HepG2 (cell line): ENCODE results near the gene PEX10. TPM values are rescaled to one million over a fixed set of nuclear protein-coding genes. Genes with fewer than 3 reads are reported as not detected.

Source experiments
- GRHL1 ChIP-seq: sonication (generic); formaldehyde crosslinking; conservative IDR thresholded peaks from 2 replicates; pipeline ENCODE4 v1.8.0; 2022; ENCODE audit warnings: missing genetic modification reagents
- KLF6 ChIP-seq: IDR thresholded peaks from 2 replicates; pipeline ENCODE4 v1.8.0; 2016; ENCODE audit warnings: missing biosample characterization, missing genetic modification reagents
- KMT2A ChIP-seq: sonication (generic); formaldehyde crosslinking; IDR thresholded peaks from 2 replicates; pipeline ENCODE4 v1.4.0; 2020; ENCODE audit warnings: missing genetic modification reagents
- NFKB2 ChIP-seq: sonication (generic); formaldehyde crosslinking; IDR thresholded peaks from 2 replicates; pipeline ENCODE4 v1.4.0; 2020; ENCODE audit warnings: missing genetic modification reagents, borderline replicate concordance
- NFRKB ChIP-seq: fragments of 450-650 bp; IDR thresholded peaks from 2 replicates; pipeline ENCODE4 v1.6.1; 2017
- POGK ChIP-seq: sonication (generic); formaldehyde crosslinking; conservative IDR thresholded peaks from 2 replicates; pipeline ENCODE4 v1.8.0; 2022; ENCODE audit warnings: mild to moderate bottlenecking, moderate library complexity, missing genetic modification reagents
- RAD21 ChIP-seq: fragments of 450-650 bp; formaldehyde crosslinking; IDR thresholded peaks from 2 replicates; pipeline ENCODE4 v1.5.0; 2020; ENCODE audit warnings: mild to moderate bottlenecking
- TAF1 ChIP-seq: sonication (generic); formaldehyde crosslinking; IDR thresholded peaks from 2 replicates; pipeline ENCODE4 v1.4.0; 2020; ENCODE audit warnings: missing genetic modification reagents
- TRIM24 ChIP-seq: sonication (generic); formaldehyde crosslinking; IDR thresholded peaks from 2 replicates; pipeline ENCODE4 v1.8.0; 2022; ENCODE audit warnings: mild to moderate bottlenecking, missing genetic modification reagents
- ZNF10 ChIP-seq: sonication (generic); formaldehyde crosslinking; IDR thresholded peaks from 2 replicates; pipeline ENCODE4 v1.4.0; 2020; ENCODE audit warnings: mild to moderate bottlenecking, low read depth, missing genetic modification reagents, borderline replicate concordance
- ZNF530 ChIP-seq: sonication (generic); formaldehyde crosslinking; IDR thresholded peaks from 2 replicates; pipeline ENCODE4 v1.5.0; 2020; ENCODE audit warnings: low read depth, mild to moderate bottlenecking, missing genetic modification reagents
- ZNF670 ChIP-seq: sonication (generic); formaldehyde crosslinking; IDR thresholded peaks from 2 replicates; pipeline ENCODE4 v1.8.0; 2022; ENCODE audit warnings: mild to moderate bottlenecking, missing genetic modification reagents, borderline replicate concordance
- ZNF704 ChIP-seq: sonication (generic); formaldehyde crosslinking; IDR thresholded peaks from 2 replicates; pipeline ENCODE4 v1.8.1; 2023; ENCODE audit warnings: mild to moderate bottlenecking, inconsistent platforms, moderate library complexity, missing genetic modification reagents, borderline replicate concordance
- ZNF713 ChIP-seq: sonication (generic); formaldehyde crosslinking; IDR thresholded peaks from 2 replicates; pipeline ENCODE4 v1.4.0; 2020; ENCODE audit warnings: mild to moderate bottlenecking, missing genetic modification reagents
- ZSCAN25 ChIP-seq: sonication (generic); formaldehyde crosslinking; IDR thresholded peaks from 2 replicates; pipeline ENCODE4 v1.8.0; 2022; ENCODE audit warnings: mild to moderate bottlenecking, missing genetic modification reagents
- polyA plus RNA-seq, 8 experiments: library from polyadenylated mRNA; depleted of rRNA in 3 of 8; stranded (reverse) in 7 of 8; unstranded in 1 of 8; fragments of >200 nt; fragmentation: Illumina TruSeq in 4 of 8; extraction: Trizol in 4 of 8; gene quantifications; 2 replicates each; pipeline versions ENCODE4 v1.2.1 to v1.2.3, GENCODE V29; 2011 to 2016; ENCODE audit warnings: low read depth in 4 of 8, missing spikeins in 1 of 8, mixed read lengths in 1 of 8; ENCODE audit not compliant: insufficient read depth in 1 of 8
- total RNA-seq, 5 experiments: library from RNA; depleted of rRNA; stranded (reverse); fragments of >200 nt; fragmentation: Illumina TruSeq; extraction: Trizol; gene quantifications; 2 replicates each; pipeline ENCODE4 v1.2.3, GENCODE V29; 2016; ENCODE audit warnings: low read depth in 1 of 5

The PEX10 gene
- total and polyA plus RNA-seq, 2 of the 13 experiments (the other 11 are each of a cell fraction or from before 2014, with no cell fraction given), result 16.1 to 39.6 TPM

- TF ChIP-seq NFKB2 (CRISPR knock-in tag), result no peak
- TF ChIP-seq ZNF10, result no peak
- TF ChIP-seq GRHL1, result no peak
- no peak for TF ChIP-seq ZNF704 (CRISPR knock-in tag)
- no peak for TF ChIP-seq KMT2A (CRISPR knock-in tag)
- peak; percentile 63; the same call in 1 of the 2 replicates for TF ChIP-seq ZNF670
- no peak for TF ChIP-seq POGK
- no peak; the same call in 1 of the 2 replicates for TF ChIP-seq ZSCAN25
- TF ChIP-seq RAD21 (CRISPR knock-in tag), result peak; percentile 92
- no peak for TF ChIP-seq TAF1 (CRISPR knock-in tag)
- no peak for TF ChIP-seq NFRKB
- no peak for TF ChIP-seq ZNF713 (CRISPR knock-in tag)
- no peak for TF ChIP-seq ZNF530
- TF ChIP-seq KLF6 (CRISPR knock-in tag), result peak; percentile 32; the same call in 1 of the 2 replicates
- TF ChIP-seq TRIM24 (CRISPR knock-in tag), result no peak
Observed at GRCh38 chr1:2414297-2414958, 2.1 kb upstream of the PEX10 start (continued).
